B cell (primary cell): ENCODE data around the gene RPS29. TPM values are rescaled to one million over a fixed set of nuclear protein-coding genes. Genes with fewer than 3 reads are reported as not detected.

Experiments used
- ATAC-seq: fragments of 200-7000 bp; cut with Tn5 transposase; one replicate; pipeline ENCODE4 v1.10.0; 2021; ENCODE audit warnings: low read depth, mild to moderate bottlenecking, moderate number of reproducible peaks, moderate library complexity
- CTCF ChIA-PET: fragments of 350-600 bp; sonication (Branson Sonifier 250); formaldehyde crosslinking; loops from one replicate; lab custom pipeline; 2021; ENCODE audit warnings: antibody characterized with exemption, inconsistent platforms; lab: Charles Lee
- POLR2A ChIA-PET: fragments of 350-600 bp; sonication (Branson Sonifier 250); formaldehyde crosslinking; loops from one replicate; lab custom pipeline; 2021; ENCODE audit warnings: antibody characterized with exemption; lab: Charles Lee
- DNase-seq: peaks from one replicate; pipeline ENCODE4 v3.0.0; 2013
- H2AFZ ChIP-seq: 2 replicates; pipeline ENCODE4 v1.6.1; 2012; ENCODE audit warnings: mild to moderate bottlenecking, low read depth, low read length; ENCODE audit not compliant: insufficient read depth, poor library complexity, severe bottlenecking
- H3K27ac ChIP-seq, 2 donors: 1 replicate in 1 of 2; 2 replicates in 1 of 2; pipeline ENCODE4 v1.5.1; 2012 to 2013; ENCODE audit warnings: low read length in 2 of 2, mild to moderate bottlenecking in 2 of 2, moderate library complexity in 1 of 2
- H3K27me3 ChIP-seq, 4 experiments: fragments of 200-600 bp in 1 of 4; sonication (generic) in 1 of 4; replicated peaks in 1 of 4; 1 replicate in 2 of 4; 2 replicates in 2 of 4; pipeline versions ENCODE4 v1.6.1 to v1.7.0; 2013 to 2016; ENCODE audit warnings: low read length in 3 of 4, mild to moderate bottlenecking in 2 of 4, mixed read lengths in 1 of 4, moderate library complexity in 1 of 4; ENCODE audit not compliant: insufficient read depth in 4 of 4, control insufficient read depth in 3 of 4; ENCODE audit errors: control extremely low read depth in 1 of 4
- H3K36me3 ChIP-seq, 2 experiments: replicated peaks in 1 of 2; 1 replicate in 1 of 2; 2 replicates in 1 of 2; pipeline versions ENCODE4 v1.6.1 to v1.7.1; 2013; ENCODE audit warnings: low read length in 1 of 2; ENCODE audit not compliant: insufficient read depth in 2 of 2, control insufficient read depth in 1 of 2; ENCODE audit errors: control extremely low read depth in 1 of 2, extremely low read depth in 1 of 2
- H3K4me1 ChIP-seq, 2 donors: fragments of 200-600 bp in 1 of 2; sonication (generic) in 1 of 2; 1 replicate in 1 of 2; 2 replicates in 1 of 2; pipeline versions ENCODE4 v1.5.1 to v1.6.1; 2013 to 2017; ENCODE audit warnings: low read length in 2 of 2; ENCODE audit not compliant: control insufficient read depth in 2 of 2, insufficient read depth in 2 of 2
- H3K4me2 ChIP-seq: replicated peaks from 2 replicates; pipeline ENCODE3; 2012; ENCODE audit warnings: mild to moderate bottlenecking, low read depth, low read length; ENCODE audit not compliant: poor library complexity, severe bottlenecking
- H3K4me3 ChIP-seq, 5 experiments: fragments of 200-600 bp in 1 of 5; sonication (generic) in 1 of 5; 1 replicate in 3 of 5; 2 replicates in 2 of 5; pipeline versions ENCODE4 v1.5.1 to v1.7.0; 2011 to 2016; ENCODE audit warnings: low read length in 4 of 5, mild to moderate bottlenecking in 4 of 5, low read depth in 2 of 5, control low read depth in 1 of 5, moderate library complexity in 1 of 5; ENCODE audit not compliant: insufficient read depth in 1 of 5; ENCODE audit errors: control extremely low read depth in 1 of 5, extremely low read depth in 1 of 5
- H3K79me2 ChIP-seq: fragments of 200-600 bp; sonication (generic); one replicate; pipeline ENCODE4 v1.6.0; 2016; ENCODE audit warnings: low read length; ENCODE audit not compliant: control insufficient read depth, insufficient read depth
- H3K9ac ChIP-seq: fragments of 200-600 bp; sonication (generic); 2 replicates; pipeline ENCODE4 v1.6.1; 2017; ENCODE audit warnings: mild to moderate bottlenecking, low read length, moderate library complexity
- H3K9me3 ChIP-seq, 3 donors: one replicate each; pipeline versions ENCODE4 v1.6.1 to v1.7.1; 2013; ENCODE audit warnings: low read length in 2 of 3; ENCODE audit not compliant: control insufficient read depth in 2 of 3, insufficient read depth in 1 of 3; ENCODE audit errors: control extremely low read depth in 1 of 3
- H4K20me1 ChIP-seq: 2 replicates; pipeline ENCODE4 v1.6.0; 2012; ENCODE audit warnings: mild to moderate bottlenecking, low read length; ENCODE audit not compliant: insufficient read depth, control insufficient read depth, poor library complexity, severe bottlenecking
- H3K27ac Mint-ChIP-seq: one replicate; pipeline ENCODE4 v1.8.0; 2021; ENCODE audit warnings: mixed read lengths
- H3K27me3 Mint-ChIP-seq: one replicate; pipeline ENCODE4 v1.8.0; 2021; ENCODE audit warnings: mixed read lengths
- H3K4me1 Mint-ChIP-seq: one replicate; pipeline ENCODE4 v1.8.0; 2021; ENCODE audit warnings: mixed read lengths
- H3K4me3 Mint-ChIP-seq: one replicate; pipeline ENCODE4 v1.8.0; 2021; ENCODE audit warnings: mixed read lengths
- H3K9me3 Mint-ChIP-seq: one replicate; pipeline ENCODE4 v1.8.0; 2022; ENCODE audit warnings: mixed read lengths; ENCODE audit not compliant: insufficient read depth
- CTCF ChIP-seq: fragments of 200-600 bp; IDR thresholded peaks from one replicate; pipeline ENCODE4 v1.8.0; 2022; ENCODE audit warnings: antibody characterized with exemption, mild to moderate bottlenecking
- EZH2 ChIP-seq: IDR thresholded peaks from 2 replicates; pipeline ENCODE4 v1.6.1; 2012; ENCODE audit warnings: borderline replicate concordance, low read depth, mild to moderate bottlenecking, moderate library complexity, low read length; ENCODE audit not compliant: insufficient read depth, poor library complexity, severe bottlenecking
- WGBS: methylation state at CpG from one replicate; pipeline ENCODE4 v1.1.5; 2013; ENCODE audit warnings: missing lambda C conversion rate; ENCODE audit not compliant: insufficient coverage; 5-methylcytosine and 5-hydroxymethylcytosine counted together
- intact Hi-C: fragments of 100-400 bp; cut with micrococcal nuclease; formaldehyde crosslinking; loops from one replicate; pipeline ENCODE4 v1.10.0; 2022
- polyA plus RNA-seq: library from polyadenylated mRNA; depleted of rRNA; stranded (reverse); fragments of >200 nt; gene quantifications from 2 replicates; pipeline ENCODE4 v1.2.3, GENCODE V29; 2012
- small RNA-seq: library from RNA; depleted of rRNA; stranded (forward); fragments of <200 nt; gene quantifications from one replicate; pipeline ENCODE3, GENCODE V24; 2012; ENCODE audit warnings: low replicate concordance, low read depth; ENCODE audit not compliant: insufficient read length
- total RNA-seq, 2 donors: library from RNA; stranded (reverse); fragments of 120-200 nt in 1 of 2; gene quantifications; 1 replicate in 1 of 2; 2 replicates in 1 of 2; pipeline versions ENCODE4 v1.2.3 to v1.2.4, GENCODE V29; 2013 to 2022

Gene RPS29
- total and polyA plus RNA-seq, 2 donors (not counting 1 experiment from before 2014, with no cell fraction given) = 2,873 to 29,966 TPM

GRCh38 chr14:49541049-49541448, 45.1 kb downstream of the RPS29 start:
- DNase-seq (no peak), ATAC-seq (no peak)
- Histone ChIP-seq H3K79me2 (no peaks in the 10 kb centered on the region), H4K20me1 (no peaks in the 10 kb centered on the region), H2AFZ (no peak overlapping the region), H3K27me3 (no peaks in the 10 kb centered on the region), H3K9me3 (peaks cover 0 to 15% (median 8%) of the 10 kb centered on the region in 3 donors), H3K4me3 (no peak overlapping the region), H3K27ac (no peak overlapping the region), H3K4me2 (no peak overlapping the region), H3K9ac (no peak overlapping the region), H3K4me1 (no peaks in the 10 kb centered on the region), H3K36me3 (no peaks in the 10 kb centered on the region)
- H3K4me1 Mint-ChIP-seq = no peaks in the 10 kb centered on the region
- 80% methylated on average over 1 of the region's 2 CpGs for WGBS
- no peak for TF ChIP-seq EZH2
- TF ChIP-seq CTCF = no peak
- CTCF ChIA-PET = no interaction called here
- H3K4me3 Mint-ChIP-seq = no peak overlapping the region
- peaks cover 15% of the 10 kb centered on the region for H3K27me3 Mint-ChIP-seq
- POLR2A ChIA-PET = no interaction called here
- H3K9me3 Mint-ChIP-seq = peaks cover 7% of the 10 kb centered on the region
- no peak overlapping the region for H3K27ac Mint-ChIP-seq
- intact Hi-C loops = no loop called here

GRCh38 chr14:49538852-49539251, 47.3 kb downstream of the RPS29 start:
- Histone ChIP-seq H3K4me3 (no peak overlapping the region), H3K9me3 (peaks cover 0 to 17% (median 8%) of the 10 kb centered on the region in 3 donors), H3K9ac (no peak overlapping the region), H3K27me3 (no peaks in the 10 kb centered on the region), H3K4me1 (no peaks in the 10 kb centered on the region), H3K4me2 (no peak overlapping the region), H3K79me2 (no peaks in the 10 kb centered on the region), H3K36me3 (no peaks in the 10 kb centered on the region), H4K20me1 (no peaks in the 10 kb centered on the region), H2AFZ (no peak overlapping the region), H3K27ac (no peak overlapping the region)
- H3K4me1 Mint-ChIP-seq = no peaks in the 10 kb centered on the region
- no peak overlapping the region for H3K4me3 Mint-ChIP-seq
- intact Hi-C loops = no loop called here
- H3K9me3 Mint-ChIP-seq = peaks cover 7% of the 10 kb centered on the region
- no peak for TF ChIP-seq CTCF
- TF ChIP-seq EZH2 = no peak
- no peak overlapping the region for H3K27ac Mint-ChIP-seq
- peaks cover 15% of the 10 kb centered on the region for H3K27me3 Mint-ChIP-seq
- DNase-seq (no peak), ATAC-seq (no peak)
- no CpG with 5 or more reads among the region's 4 CpGs for WGBS
- ChIA-PET CTCF (no interaction called here), POLR2A (no interaction called here)

Small RNA genes within 50 kb of the gene (small RNA-seq; reads per million reads assigned to genes)
- gene AL139099.3 = not detected
- not detected for gene AL139099.4
- gene RF00019 = not detected
- not detected for gene RNA5SP384

Other genes with a start within 250 kb of the RPS29 start
- 10.3 and 13.0 TPM in 2 replicates for gene LRR1, start 12.6 kb upstream of the RPS29 start, total RNA-seq
- gene LRR1, start 12.6 kb upstream of the RPS29 start, polyA plus RNA-seq = 2.7 and 3.5 TPM in 2 replicates
- 151 and 171 TPM in 2 replicates for gene RPL36AL, start 34.2 kb upstream of the RPS29 start, total RNA-seq
- 169 and 263 TPM in 2 replicates for gene RPL36AL, start 34.2 kb upstream of the RPS29 start, polyA plus RNA-seq
- 36.2 and 39.9 TPM in 2 replicates for gene MGAT2, start 34.4 kb upstream of the RPS29 start, total RNA-seq
- 8.5 and 12.3 TPM in 2 replicates for gene MGAT2, start 34.4 kb upstream of the RPS29 start, polyA plus RNA-seq
- gene DNAAF2, start 48.9 kb upstream of the RPS29 start, total RNA-seq = 7.7 and 8.5 TPM in 2 replicates
- 23.3 and 26.9 TPM in 2 replicates for gene DNAAF2, start 48.9 kb upstream of the RPS29 start, polyA plus RNA-seq
- gene POLE2, start 101.8 kb upstream of the RPS29 start, total RNA-seq = 2.2 and 2.6 TPM in 2 replicates
- gene POLE2, start 101.8 kb upstream of the RPS29 start, polyA plus RNA-seq = 0.68 and 1.4 TPM in 2 replicates
- gene KLHDC1, start 106.7 kb upstream of the RPS29 start, total RNA-seq = 11.7 and 13.7 TPM in 2 replicates
- gene KLHDC1, start 106.7 kb upstream of the RPS29 start, polyA plus RNA-seq = 2.8 and 3.0 TPM in 2 replicates
- gene KLHDC2, start 181.8 kb upstream of the RPS29 start, total RNA-seq = 60.5 and 65.3 TPM in 2 replicates
- 43.4 and 75.8 TPM in 2 replicates for gene KLHDC2, start 181.8 kb upstream of the RPS29 start, polyA plus RNA-seq